GM12892 (cell line): ENCODE measurements around the gene MAGEA9.
"Not testable (repeated sequence)": the region's sequence is repeated elsewhere in the genome, so short reads cannot be mapped to it uniquely, and the experiment has no call there.

ENCODE experiments used
- POLR2A ChIP-seq: IDR thresholded peaks from 2 replicates; pipeline ENCODE4 v1.6.1; 2011; ENCODE audit warnings: low read depth, low read length, control low read depth
- POLR2AphosphoS5 ChIP-seq: IDR thresholded peaks from 2 replicates; pipeline ENCODE4 v1.6.1; 2011; ENCODE audit warnings: low read depth, low read length, control low read depth
- TAF1 ChIP-seq: IDR thresholded peaks from 2 replicates; pipeline ENCODE4 v1.6.1; 2011; ENCODE audit warnings: low read depth, mild to moderate bottlenecking, control low read depth, low read length, borderline replicate concordance

- TF ChIP-seq POLR2AphosphoS5, TAF1, POLR2A: not testable (repeated sequence)
These were observed 39.5 kb upstream of the MAGEA9 start for GRCh38 chrX:149742269-149742668.
